HepG2 (cell line): ENCODE measurements around the gene SYNJ2.
A peak's percentile ranks its signal among the peaks of the same experiment; 100 is the strongest.

Experiments
- DPF2 ChIP-seq: sonication (generic); formaldehyde crosslinking; IDR thresholded peaks from 2 replicates; pipeline ENCODE4 v1.4.0; 2020; ENCODE audit warnings: mild to moderate bottlenecking, low read depth, missing genetic modification reagents, borderline replicate concordance
- SRF ChIP-seq: IDR thresholded peaks from 2 replicates; pipeline ENCODE4 v1.6.1; 2011; ENCODE audit warnings: mild to moderate bottlenecking, low read depth, low read length, moderate library complexity
- ZNF224 ChIP-seq: sonication (generic); formaldehyde crosslinking; IDR thresholded peaks from 2 replicates; pipeline ENCODE4 v1.5.0; 2020; ENCODE audit warnings: mild to moderate bottlenecking, missing genetic modification reagents
- TF ChIP-seq, protein P1 (sequence below): sonication (generic); formaldehyde crosslinking; IDR thresholded peaks from 2 replicates; pipeline ENCODE4 v1.5.1; 2020; ENCODE audit warnings: mild to moderate bottlenecking, missing genetic modification reagents, moderate library complexity
- TF ChIP-seq, protein P2 (sequence below), 2 experiments: sonication (generic) in 1 of 2; formaldehyde crosslinking in 1 of 2; IDR thresholded peaks; 2 replicates each; pipeline versions ENCODE4 v1.6.1 to v1.9.0; 2014 to 2022; ENCODE audit warnings: antibody characterized with exemption in 1 of 2, borderline replicate concordance in 1 of 2, inconsistent platforms in 1 of 2, low read depth in 1 of 2, missing genetic modification reagents in 1 of 2
- TF ChIP-seq, protein P3 (sequence below): sonication (generic); formaldehyde crosslinking; IDR thresholded peaks from 2 replicates; pipeline ENCODE4 v1.4.0; 2020; ENCODE audit warnings: mild to moderate bottlenecking, missing genetic modification reagents

DNA sequence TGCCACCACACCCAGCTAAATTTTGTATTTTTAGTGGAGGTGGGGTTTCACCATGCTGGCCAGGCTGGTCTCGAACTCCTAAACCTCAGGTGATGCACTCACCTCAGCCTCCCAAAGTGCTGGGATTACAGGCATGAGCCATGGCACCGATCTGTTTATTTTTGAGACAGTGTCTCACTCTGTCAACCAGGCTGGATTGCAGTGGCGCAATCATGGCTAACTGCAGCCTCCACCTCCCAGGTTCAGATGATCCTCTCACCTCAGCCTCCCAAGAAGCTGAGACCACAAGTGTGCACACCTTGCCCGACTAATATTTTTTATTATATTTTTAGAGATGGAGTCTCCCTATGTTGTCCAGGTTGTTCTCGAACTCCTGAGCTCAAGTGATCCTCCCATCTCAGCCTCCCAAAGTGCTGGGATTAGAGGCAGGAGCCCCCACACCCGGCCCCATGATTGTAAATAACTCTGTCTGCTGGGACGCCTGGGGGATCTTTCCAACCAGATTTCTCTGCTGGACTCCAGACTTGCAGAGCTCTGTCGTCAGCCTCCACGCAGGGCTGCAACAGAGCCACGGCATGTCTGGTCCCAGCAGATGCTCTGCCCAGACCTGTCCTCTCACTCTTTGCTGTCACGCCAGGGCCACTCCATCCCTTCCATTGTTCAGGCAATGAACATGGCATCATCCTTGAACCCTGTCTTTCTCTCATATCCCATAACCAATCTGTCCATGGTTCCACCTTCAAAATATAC is 25.3 kb downstream of the SYNJ2 start:
- TF ChIP-seq SRF (no peak), ZNF224 (no peak), DPF2 (CRISPR knock-in tag) (no peak)
- TF ChIP-seq, protein P1, sequence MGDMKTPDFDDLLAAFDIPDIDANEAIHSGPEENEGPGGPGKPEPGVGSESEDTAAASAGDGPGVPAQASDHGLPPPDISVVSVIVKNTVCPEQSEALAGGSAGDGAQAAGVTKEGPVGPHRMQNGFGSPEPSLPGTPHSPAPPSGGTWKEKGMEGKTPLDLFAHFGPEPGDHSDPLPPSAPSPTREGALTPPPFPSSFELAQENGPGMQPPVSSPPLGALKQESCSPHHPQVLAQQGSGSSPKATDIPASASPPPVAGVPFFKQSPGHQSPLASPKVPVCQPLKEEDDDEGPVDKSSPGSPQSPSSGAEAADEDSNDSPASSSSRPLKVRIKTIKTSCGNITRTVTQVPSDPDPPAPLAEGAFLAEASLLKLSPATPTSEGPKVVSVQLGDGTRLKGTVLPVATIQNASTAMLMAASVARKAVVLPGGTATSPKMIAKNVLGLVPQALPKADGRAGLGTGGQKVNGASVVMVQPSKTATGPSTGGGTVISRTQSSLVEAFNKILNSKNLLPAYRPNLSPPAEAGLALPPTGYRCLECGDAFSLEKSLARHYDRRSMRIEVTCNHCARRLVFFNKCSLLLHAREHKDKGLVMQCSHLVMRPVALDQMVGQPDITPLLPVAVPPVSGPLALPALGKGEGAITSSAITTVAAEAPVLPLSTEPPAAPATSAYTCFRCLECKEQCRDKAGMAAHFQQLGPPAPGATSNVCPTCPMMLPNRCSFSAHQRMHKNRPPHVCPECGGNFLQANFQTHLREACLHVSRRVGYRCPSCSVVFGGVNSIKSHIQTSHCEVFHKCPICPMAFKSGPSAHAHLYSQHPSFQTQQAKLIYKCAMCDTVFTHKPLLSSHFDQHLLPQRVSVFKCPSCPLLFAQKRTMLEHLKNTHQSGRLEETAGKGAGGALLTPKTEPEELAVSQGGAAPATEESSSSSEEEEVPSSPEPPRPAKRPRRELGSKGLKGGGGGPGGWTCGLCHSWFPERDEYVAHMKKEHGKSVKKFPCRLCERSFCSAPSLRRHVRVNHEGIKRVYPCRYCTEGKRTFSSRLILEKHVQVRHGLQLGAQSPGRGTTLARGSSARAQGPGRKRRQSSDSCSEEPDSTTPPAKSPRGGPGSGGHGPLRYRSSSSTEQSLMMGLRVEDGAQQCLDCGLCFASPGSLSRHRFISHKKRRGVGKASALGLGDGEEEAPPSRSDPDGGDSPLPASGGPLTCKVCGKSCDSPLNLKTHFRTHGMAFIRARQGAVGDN (CRISPR knock-in tag): peak; percentile 31
- TF ChIP-seq, protein P2, sequence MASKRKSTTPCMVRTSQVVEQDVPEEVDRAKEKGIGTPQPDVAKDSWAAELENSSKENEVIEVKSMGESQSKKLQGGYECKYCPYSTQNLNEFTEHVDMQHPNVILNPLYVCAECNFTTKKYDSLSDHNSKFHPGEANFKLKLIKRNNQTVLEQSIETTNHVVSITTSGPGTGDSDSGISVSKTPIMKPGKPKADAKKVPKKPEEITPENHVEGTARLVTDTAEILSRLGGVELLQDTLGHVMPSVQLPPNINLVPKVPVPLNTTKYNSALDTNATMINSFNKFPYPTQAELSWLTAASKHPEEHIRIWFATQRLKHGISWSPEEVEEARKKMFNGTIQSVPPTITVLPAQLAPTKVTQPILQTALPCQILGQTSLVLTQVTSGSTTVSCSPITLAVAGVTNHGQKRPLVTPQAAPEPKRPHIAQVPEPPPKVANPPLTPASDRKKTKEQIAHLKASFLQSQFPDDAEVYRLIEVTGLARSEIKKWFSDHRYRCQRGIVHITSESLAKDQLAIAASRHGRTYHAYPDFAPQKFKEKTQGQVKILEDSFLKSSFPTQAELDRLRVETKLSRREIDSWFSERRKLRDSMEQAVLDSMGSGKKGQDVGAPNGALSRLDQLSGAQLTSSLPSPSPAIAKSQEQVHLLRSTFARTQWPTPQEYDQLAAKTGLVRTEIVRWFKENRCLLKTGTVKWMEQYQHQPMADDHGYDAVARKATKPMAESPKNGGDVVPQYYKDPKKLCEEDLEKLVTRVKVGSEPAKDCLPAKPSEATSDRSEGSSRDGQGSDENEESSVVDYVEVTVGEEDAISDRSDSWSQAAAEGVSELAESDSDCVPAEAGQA (IDR thresholded peaks at IDR 0.05; ENCODE audit: low read depth): no peak
- TF ChIP-seq, protein P2 (CRISPR knock-in tag; IDR thresholded peaks at IDR 0.05; ENCODE audit: borderline replicate concordance): no peak
- TF ChIP-seq, protein P3, sequence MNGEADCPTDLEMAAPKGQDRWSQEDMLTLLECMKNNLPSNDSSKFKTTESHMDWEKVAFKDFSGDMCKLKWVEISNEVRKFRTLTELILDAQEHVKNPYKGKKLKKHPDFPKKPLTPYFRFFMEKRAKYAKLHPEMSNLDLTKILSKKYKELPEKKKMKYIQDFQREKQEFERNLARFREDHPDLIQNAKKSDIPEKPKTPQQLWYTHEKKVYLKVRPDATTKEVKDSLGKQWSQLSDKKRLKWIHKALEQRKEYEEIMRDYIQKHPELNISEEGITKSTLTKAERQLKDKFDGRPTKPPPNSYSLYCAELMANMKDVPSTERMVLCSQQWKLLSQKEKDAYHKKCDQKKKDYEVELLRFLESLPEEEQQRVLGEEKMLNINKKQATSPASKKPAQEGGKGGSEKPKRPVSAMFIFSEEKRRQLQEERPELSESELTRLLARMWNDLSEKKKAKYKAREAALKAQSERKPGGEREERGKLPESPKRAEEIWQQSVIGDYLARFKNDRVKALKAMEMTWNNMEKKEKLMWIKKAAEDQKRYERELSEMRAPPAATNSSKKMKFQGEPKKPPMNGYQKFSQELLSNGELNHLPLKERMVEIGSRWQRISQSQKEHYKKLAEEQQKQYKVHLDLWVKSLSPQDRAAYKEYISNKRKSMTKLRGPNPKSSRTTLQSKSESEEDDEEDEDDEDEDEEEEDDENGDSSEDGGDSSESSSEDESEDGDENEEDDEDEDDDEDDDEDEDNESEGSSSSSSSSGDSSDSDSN: no peak
